ENCODE data around the gene SELE.

SELE gene

DNA sequence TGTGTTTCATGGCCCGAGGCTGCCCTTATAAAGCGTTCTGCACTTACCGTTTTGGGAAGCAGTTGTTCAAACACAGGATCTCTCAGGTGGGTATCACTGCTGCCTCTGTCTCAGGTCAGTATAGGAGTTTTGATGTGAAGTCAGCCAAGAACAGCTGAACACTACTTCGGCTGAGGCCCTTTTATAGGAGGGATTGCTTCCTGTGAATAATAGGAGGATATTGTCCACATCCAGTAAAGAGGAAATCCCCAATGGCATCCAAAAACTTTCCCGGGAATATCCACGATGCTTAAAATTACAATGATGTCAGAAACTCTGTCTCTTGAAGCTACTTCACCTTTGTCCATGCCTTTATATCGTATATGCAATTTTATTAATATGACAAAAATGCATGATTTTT, at the start of gene SELE:
Gene SELE (minus strand): TSS at position 156 of the 400 bp plus-strand sequence. CDS start 467 bp downstream, outside the sequence.
- no peak within 1 kb of the TSS for H3K4me3 ChIP-seq (ENCODE audit: low read depth, low read length)
- TF ChIP-seq, protein P1, sequence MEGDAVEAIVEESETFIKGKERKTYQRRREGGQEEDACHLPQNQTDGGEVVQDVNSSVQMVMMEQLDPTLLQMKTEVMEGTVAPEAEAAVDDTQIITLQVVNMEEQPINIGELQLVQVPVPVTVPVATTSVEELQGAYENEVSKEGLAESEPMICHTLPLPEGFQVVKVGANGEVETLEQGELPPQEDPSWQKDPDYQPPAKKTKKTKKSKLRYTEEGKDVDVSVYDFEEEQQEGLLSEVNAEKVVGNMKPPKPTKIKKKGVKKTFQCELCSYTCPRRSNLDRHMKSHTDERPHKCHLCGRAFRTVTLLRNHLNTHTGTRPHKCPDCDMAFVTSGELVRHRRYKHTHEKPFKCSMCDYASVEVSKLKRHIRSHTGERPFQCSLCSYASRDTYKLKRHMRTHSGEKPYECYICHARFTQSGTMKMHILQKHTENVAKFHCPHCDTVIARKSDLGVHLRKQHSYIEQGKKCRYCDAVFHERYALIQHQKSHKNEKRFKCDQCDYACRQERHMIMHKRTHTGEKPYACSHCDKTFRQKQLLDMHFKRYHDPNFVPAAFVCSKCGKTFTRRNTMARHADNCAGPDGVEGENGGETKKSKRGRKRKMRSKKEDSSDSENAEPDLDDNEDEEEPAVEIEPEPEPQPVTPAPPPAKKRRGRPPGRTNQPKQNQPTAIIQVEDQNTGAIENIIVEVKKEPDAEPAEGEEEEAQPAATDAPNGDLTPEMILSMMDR (IDR thresholded peaks at IDR 0.05; ENCODE audit: borderline replicate concordance, insufficient read depth, low read depth, low read length), result no peak

- TF ChIP-seq, protein P1 (IDR thresholded peaks at IDR 0.05; ENCODE audit: borderline replicate concordance, insufficient read depth, low read depth, low read length), result no peak
- H3K4me3 ChIP-seq (ENCODE audit: low read depth, low read length), result no peak overlapping the region
These were observed 48.7 kb upstream of the SELE start for GRCh38 chr1:169782596-169782995.

DNA sequence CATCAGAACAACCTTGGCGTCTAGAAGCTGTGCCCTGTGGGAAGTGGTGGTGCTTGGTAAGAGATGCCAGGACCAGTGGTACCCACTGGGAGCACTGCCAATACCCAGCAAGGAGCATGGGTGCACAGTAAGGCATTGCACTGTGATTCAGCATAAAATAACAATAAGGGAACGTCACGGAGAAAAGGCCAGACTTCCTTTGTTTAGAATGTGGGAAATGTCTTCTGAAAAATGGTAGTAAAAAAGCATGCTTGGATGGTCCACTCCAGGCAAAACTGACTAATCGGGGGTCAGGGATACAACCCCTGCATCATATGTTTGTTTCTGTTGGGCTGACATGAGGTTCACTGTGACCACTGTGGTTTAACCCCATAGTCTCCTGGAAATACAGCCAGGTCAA, 46.1 kb upstream of the SELE start:
- TF ChIP-seq, protein P1 (IDR thresholded peaks at IDR 0.05; ENCODE audit: borderline replicate concordance, insufficient read depth, low read depth, low read length), result no peak
- H3K4me3 ChIP-seq (ENCODE audit: low read depth, low read length), result no peak overlapping the region

- TF ChIP-seq, protein P1 (IDR thresholded peaks at IDR 0.05; ENCODE audit: borderline replicate concordance, insufficient read depth, low read depth, low read length), result no peak
- H3K4me3 ChIP-seq (ENCODE audit: low read depth, low read length), result no peak overlapping the region
These were observed 45.3 kb upstream of the SELE start for GRCh38 chr1:169779150-169779549.

GRCh38 chr1:169776440-169776839, 42.6 kb upstream of the SELE start:
- H3K4me3 ChIP-seq (ENCODE audit: low read depth, low read length), result no peak overlapping the region
- TF ChIP-seq, protein P1 (IDR thresholded peaks at IDR 0.05; ENCODE audit: borderline replicate concordance, insufficient read depth, low read depth, low read length), result no peak

GRCh38 chr1:169768161-169768560, 34.3 kb upstream of the SELE start:
- TF ChIP-seq, protein P1 (IDR thresholded peaks at IDR 0.05; ENCODE audit: borderline replicate concordance, insufficient read depth, low read depth, low read length), result no peak
- H3K4me3 ChIP-seq (ENCODE audit: low read depth, low read length), result no peak overlapping the region

- no peak overlapping the region for H3K4me3 ChIP-seq (ENCODE audit: low read depth, low read length)
- TF ChIP-seq, protein P1 (IDR thresholded peaks at IDR 0.05; ENCODE audit: borderline replicate concordance, insufficient read depth, low read depth, low read length), result no peak
These were observed 31.9 kb upstream of the SELE start for GRCh38 chr1:169765580-169766331.
